Bronchial epithelial cell (primary cell): ENCODE results near the gene CPT1C. TPM values are rescaled to one million over a fixed set of nuclear protein-coding genes. Genes with fewer than 3 reads are reported as not detected.

Experiments
- DNase-seq: peaks from one replicate; pipeline ENCODE4 v3.0.0-alpha.2; 2010; ENCODE audit warnings: low read depth
- FAIRE-seq: peaks from 2 replicates; lab custom pipeline; 2011; peaks lifted over from hg19 to GRCh38; lab: Jason Lieb, UNC
- H3K27me3 ChIP-seq: 2 replicates; pipeline ENCODE4 v1.5.1; 2011; ENCODE audit warnings: low read length; ENCODE audit not compliant: control insufficient read depth, insufficient read depth
- H3K36me3 ChIP-seq: 2 replicates; pipeline ENCODE4 v1.5.1; 2011; ENCODE audit warnings: low read length; ENCODE audit not compliant: control insufficient read depth, insufficient read depth
- H3K4me3 ChIP-seq: 2 replicates; pipeline ENCODE4 v1.5.1; 2011; ENCODE audit warnings: mild to moderate bottlenecking, low read depth, low read length, control low read depth
- CTCF ChIP-seq: IDR thresholded peaks from 2 replicates; pipeline ENCODE4 v1.5.1; 2011; ENCODE audit warnings: mild to moderate bottlenecking, moderate library complexity, low read length, control low read depth, inconsistent platforms; ENCODE audit not compliant: insufficient read depth, severe bottlenecking
- total RNA-seq: library from RNA; depleted of rRNA; stranded (reverse); fragments of >200 nt; gene quantifications from 2 replicates; pipeline ENCODE4 v1.2.1, GENCODE V29; 2014

CPT1C gene
- total RNA-seq, 1 donor from 2014 or later, result 2.4 TPM

GRCh38 chr19:49677901-49678674, 12.8 kb upstream of the CPT1C start:
- H3K36me3 ChIP-seq, result peaks cover 16% of the 10 kb centered on the region
- peak overlapping the region; percentile 100 for H3K4me3 ChIP-seq
- DNase-seq, result peak; percentile 56
- peak; percentile 71 for TF ChIP-seq CTCF
- H3K27me3 ChIP-seq, result no peaks in the 10 kb centered on the region
- FAIRE-seq, result no peak

- H3K4me3 ChIP-seq, result no peak overlapping the region
- no peak for TF ChIP-seq CTCF
- no peaks in the 10 kb centered on the region for H3K27me3 ChIP-seq
- FAIRE-seq (no peak), DNase-seq (no peak)
- peaks cover 19% of the 10 kb centered on the region for H3K36me3 ChIP-seq
Observed at GRCh38 chr19:49678985-49679770, 11.7 kb upstream of the CPT1C start.

- FAIRE-seq (no peak), DNase-seq (no peak)
- Histone ChIP-seq H3K36me3 (peaks cover 26% of the 10 kb centered on the region), H3K4me3 (no peak overlapping the region), H3K27me3 (no peaks in the 10 kb centered on the region)
- TF ChIP-seq CTCF, result no peak
Observed at GRCh38 chr19:49679771-49680413, 11.0 kb upstream of the CPT1C start.

- no peak overlapping the region for H3K4me3 ChIP-seq
- peaks cover 29% of the 10 kb centered on the region for H3K36me3 ChIP-seq
- no peaks in the 10 kb centered on the region for H3K27me3 ChIP-seq
- DNase-seq, result peak; percentile 67
- TF ChIP-seq CTCF, result peak; percentile 100
- FAIRE-seq, result no peak
Observed at GRCh38 chr19:49680421-49681351, 10.2 kb upstream of the CPT1C start.

- Histone ChIP-seq H3K27me3 (no peaks in the 10 kb centered on the region), H3K4me3 (no peak overlapping the region), H3K36me3 (peaks cover 35% of the 10 kb centered on the region)
- FAIRE-seq (no peak), DNase-seq (no peak)
- no peak for TF ChIP-seq CTCF
Observed at GRCh38 chr19:49681830-49682229, 9.1 kb upstream of the CPT1C start.
